SK-N-MC (cell line): ENCODE measurements around the gene CLTCL1.

ENCODE experiments used
- EZH2 ChIP-seq: fragments of 200-600 bp; sonication (generic); IDR thresholded peaks from one replicate; pipeline ENCODE4 v1.6.1; 2017; ENCODE audit warnings: antibody characterized with exemption
- POLR2AphosphoS5 ChIP-seq: IDR thresholded peaks from 2 replicates; pipeline ENCODE4 v1.6.1; 2012; ENCODE audit warnings: mild to moderate bottlenecking, low read depth, low read length, borderline replicate concordance

DNA sequence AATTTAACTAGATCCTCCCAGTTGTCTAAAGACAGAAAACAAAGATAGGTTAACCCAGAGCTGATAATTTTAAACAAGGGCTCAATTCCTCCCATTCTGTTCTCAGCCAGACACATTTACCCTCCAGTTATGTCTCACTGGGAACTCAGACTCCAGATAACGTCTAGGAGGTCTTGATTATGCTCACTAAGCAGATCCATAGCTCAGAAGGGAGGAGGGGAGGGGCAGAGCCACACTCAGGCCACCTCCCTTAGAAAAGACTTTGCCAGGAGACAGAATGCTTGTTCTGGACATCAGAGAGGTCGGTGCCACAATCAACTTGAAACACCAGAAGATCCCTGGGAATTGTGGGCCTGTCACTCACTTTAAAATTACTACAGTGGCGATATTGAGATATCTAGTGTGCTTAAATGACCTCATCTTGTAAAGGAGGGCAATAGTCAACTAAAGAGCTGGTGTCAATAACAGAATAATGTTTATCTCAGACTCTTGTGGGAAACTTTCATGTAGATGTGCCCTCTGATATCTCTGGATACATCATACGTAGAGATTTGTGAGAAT is 83.2 kb downstream of the CLTCL1 start:
- TF ChIP-seq EZH2 (no peak), POLR2AphosphoS5 (no peak)
